IPS-NIHi7 (cell line): ENCODE measurements around the gene CNDP2.
A peak's percentile ranks its signal among the peaks of the same experiment; 100 is the strongest.

Experiments
- DNase-seq: peaks from one replicate; pipeline ENCODE4 v3.0.0; 2012; ENCODE audit warnings: mixed read lengths; ENCODE audit errors: extremely low spot score

CNDP2 gene

DNA sequence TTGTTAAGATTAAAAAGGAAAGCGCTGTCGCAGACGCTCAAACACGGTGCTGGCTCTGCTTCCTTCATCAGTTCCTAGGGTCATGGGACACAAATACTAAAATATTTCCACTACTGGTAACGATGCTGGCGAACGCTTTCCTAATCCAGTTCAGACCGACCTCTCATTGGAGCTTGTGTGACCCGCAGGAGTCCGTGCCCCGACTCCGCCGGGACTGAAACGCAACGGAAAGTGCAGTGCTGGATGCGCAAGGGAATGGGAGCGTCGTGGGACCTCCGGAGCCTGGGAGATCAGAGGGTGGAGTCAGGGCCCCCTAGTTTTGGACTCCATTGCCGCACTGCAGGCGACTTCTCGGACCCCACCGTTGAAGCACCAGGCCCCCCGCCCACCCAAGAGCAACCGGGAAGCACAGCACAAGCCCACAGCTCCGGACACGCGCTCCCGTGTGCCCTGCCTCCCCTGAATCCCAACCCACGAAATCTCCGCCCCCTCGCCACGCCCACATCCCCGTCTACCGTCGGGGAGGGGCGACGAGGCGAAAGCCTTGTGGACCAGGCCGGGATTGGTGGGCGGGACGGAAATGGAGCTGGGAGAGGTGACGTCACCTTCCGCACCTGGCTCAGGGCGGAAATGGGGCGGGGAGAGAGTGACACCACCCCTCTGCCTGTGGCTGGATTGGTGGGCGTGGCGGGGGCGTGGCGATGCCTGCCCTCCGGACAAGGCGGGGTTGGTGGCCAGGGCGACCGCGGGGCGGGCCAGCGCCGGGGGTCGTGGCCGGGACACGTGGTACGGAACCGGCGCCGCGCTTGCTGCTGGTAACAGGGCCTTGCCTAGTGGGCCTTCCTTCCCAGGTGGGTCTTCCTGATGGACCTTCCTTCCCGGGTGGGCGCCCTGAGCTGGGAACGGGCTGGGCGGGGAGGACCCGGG is at the start of gene CNDP2:
CNDP2 (plus strand) TSS at position 783 of the 927 bp plus-strand sequence. CDS start 3,611 bp downstream, outside the sequence.
- peak; percentile 97 for DNase-seq

DNA sequence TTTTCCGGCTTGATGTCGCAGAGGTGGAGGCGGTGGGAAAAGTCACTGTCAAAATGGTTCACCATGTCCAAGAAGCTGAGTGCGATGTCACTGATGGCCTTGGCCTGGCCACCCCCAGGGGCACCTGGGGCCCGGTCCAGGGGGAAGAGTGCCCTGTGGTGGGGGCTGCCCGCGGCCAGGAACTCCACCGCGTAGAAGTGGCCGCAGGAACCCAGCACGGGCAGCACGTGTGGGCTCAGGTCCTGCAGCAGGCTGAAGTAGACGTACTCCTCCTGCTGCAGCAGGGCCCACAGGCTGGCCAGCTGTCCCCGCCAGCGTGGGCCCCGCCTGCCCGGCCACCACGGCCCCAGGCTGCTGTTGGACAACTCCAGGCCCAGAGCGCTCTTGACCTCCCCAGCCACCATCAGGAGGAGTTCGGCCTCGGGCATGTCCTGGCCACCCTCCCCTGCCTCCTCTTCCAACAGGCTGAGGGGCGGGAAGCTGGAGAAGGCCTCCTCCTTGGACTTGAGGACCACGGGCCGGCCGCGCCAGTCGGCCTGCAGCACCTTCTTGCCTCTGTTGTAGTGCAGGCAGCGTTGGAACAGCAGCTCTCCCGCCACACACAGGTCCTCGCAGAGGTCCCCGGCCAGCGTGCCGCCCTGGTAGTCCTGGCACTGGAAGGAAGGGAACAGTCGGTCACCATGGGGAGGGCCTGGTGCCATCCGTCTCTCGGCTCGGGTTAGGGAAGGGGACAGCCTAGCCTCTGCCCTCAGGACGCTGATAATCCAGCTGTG is 49.3 kb upstream of the CNDP2 start:
- no peak for DNase-seq

- DNase-seq, result no peak
Measured at GRCh38 chr18:74447404-74448152, 48.6 kb upstream of the CNDP2 start.

DNA sequence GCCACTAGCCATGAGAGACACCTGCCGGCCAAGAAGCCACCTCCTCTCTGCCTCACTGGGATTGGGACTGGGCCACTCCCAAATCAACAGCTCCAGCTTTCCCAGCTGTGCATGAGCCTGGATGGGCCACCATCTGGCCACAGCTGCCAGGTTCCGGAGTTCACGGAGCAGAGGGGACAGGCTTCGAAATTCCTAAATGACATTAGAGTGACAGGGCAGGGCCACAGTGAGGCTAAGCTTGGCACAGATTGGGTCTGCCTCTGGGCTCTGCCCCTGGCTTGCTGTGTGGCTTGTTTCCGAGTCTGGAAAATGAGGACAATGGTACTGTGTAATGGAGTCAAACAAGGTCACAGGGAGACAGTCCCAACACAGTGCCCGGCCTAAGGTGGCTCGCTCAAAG is 45.5 kb upstream of the CNDP2 start:
- DNase-seq, result no peak

DNA sequence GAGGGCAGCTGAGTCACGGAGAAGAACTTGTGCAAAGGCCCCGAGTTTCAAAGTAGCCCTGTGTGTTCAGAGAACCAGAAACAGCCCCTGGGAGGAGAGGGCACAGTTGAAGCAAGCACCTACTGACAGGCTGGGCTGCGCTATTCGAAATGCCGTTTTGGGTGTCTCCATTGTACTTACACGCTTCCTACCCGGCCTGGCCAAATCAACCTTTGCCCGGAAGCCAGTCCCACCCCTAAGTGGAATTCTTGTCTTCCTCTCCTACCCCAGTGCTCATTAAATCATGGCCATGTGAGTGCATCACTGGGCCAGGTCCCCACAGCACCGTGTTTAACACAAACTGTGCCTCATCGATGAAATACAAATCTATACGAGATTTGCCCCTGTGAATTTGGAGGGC is 45.0 kb upstream of the CNDP2 start:
- DNase-seq, result no peak

DNA sequence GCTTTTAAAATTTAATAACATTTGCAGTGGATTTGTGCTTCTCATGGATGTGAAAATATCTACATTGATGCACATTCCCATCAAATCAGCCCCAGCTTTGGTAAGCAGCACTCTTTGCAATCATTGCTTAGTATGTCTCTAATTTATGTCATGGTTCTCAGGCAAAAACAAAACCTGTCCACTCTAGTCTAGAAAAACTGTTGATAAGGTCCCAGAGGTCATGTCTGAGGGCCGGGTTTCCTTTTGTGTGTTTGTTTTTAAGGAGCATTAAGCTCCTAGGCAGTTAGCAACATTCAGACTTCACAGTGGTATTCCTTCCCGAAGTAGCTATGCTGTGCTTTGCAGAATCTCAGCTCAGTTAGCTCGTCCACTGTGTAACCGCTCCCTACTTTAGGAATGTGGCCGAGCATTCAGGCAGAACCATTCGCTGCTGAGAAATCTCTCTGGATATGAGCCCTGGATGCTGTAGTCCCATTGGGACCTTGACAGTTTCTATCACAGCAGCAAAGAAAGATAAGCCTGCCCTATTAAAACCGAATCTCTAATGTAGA is 43.1 kb upstream of the CNDP2 start:
- no peak for DNase-seq

DNA sequence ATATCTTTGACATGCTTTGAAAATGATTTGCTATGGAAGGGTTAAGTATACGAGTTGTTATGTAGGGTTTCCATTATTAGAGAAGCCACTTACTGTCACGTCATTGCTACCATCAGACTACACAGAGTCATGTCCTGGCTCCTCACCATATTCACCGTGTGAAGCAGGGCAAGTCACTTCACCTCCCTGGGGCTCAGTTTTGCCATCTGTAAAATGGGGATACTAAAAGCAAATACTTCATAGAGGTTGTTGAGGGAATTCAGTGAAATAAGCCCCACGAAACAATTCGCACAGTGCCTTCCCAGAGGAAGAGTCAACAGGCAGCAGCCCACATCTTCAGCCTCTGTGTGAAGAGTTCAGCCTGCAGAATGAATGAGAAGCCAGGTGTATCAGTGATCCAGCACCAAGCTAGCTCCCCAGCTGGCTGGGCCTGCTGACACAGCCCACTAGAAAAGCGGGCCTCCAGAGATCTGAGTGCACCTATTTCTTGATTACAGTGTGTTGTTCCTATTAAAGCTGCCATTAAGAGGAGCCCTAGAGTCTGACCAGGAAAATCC is 42.4 kb upstream of the CNDP2 start:
- DNase-seq, result no peak

DNA sequence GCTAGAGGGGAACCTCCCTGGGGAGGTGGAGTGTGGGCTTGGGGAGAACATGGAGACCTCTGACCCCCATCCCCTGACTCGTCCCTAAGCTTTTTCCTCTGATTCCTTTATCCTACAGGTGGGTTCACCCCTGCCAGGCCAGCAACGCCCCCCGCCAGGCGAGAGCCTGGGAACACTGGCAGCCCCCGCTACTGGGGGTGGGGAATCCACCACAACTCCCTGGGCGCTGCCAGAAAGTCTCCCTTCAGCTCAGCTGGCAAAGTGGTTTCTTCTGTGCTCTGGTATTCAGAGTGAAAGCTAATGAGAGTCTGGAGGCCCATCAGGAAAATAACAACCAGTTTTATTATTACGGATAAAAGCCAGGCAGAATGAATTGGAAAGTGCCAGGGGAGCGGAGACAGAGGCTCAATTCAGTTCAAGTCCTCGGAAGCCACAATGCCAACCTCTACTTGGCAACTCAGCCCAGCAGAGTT is 41.8 kb upstream of the CNDP2 start:
- no peak for DNase-seq

- DNase-seq, result no peak
Measured at GRCh38 chr18:74455386-74455785, 40.8 kb upstream of the CNDP2 start.

GRCh38 chr18:74456017-74456348 is 40.2 kb upstream of the CNDP2 start:
- no peak for DNase-seq

- DNase-seq, result peak; percentile 37
Measured at GRCh38 chr18:74456349-74457042, 39.7 kb upstream of the CNDP2 start.

DNA sequence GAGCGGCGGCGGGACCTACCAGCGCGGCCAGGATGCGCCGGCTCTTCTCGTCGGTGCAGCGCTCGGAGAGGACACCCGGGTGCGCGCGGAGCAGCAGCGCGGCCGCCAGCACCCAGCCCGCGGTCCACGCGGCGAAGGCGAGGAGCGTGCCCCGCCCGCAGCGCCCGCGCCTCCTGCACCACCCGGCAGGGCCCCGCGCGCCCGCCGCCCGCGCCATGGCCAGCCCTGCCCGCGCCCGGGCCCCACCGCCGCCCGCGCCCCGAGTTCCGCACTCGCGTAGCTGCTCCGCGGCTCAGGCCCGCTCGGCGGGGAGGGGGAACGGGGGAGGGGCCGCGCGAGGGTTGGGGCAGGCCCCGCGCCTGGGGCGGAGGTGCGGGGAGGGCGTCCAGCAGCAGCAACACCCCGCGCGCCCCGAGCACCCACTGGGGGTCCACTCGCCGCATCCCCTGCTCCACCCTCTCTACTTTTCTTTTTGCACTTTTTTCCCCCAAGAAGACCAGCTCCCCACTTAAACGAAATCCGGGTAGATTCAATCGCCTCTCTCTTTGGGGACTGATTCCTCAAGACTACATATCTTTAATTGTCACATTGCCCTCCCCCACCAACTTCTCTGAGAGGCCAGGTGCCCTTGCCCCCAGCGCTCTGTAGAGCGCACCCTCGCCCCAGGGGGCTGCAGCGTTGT is 39.0 kb upstream of the CNDP2 start, which contains the start of gene DIPK1C:
DIPK1C (minus strand) TSS at position 266 of the 682 bp plus-strand sequence; CDS start at position 217, 49 bp downstream.
- no peak for DNase-seq

GRCh38 chr18:74457725-74458421 is 38.3 kb upstream of the CNDP2 start:
- no peak for DNase-seq

DNA sequence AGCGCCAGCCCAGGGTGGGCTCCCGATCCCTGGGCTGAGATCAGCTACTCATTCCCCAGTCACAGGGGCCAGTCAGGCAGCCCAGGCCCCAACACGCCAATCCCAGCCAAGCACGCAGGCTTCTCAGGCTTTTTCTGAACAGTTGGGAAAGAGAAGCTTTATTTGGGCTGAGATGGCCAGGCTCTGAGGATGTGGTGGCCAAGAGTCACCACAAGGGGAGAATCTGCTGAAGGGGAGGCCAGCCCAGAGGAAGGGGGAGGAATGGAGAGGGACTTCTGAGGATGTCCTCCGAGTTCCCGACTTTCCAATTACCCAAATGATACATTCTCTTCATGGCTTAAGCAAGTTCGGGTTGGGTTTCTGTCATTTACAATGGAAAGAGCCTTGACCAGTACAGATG is 36.3 kb upstream of the CNDP2 start:
- peak; percentile 72 for DNase-seq

GRCh38 chr18:74460825-74461224 is 35.3 kb upstream of the CNDP2 start:
- no peak for DNase-seq

GRCh38 chr18:74463254-74463653 is 32.9 kb upstream of the CNDP2 start:
- no peak for DNase-seq

DNA sequence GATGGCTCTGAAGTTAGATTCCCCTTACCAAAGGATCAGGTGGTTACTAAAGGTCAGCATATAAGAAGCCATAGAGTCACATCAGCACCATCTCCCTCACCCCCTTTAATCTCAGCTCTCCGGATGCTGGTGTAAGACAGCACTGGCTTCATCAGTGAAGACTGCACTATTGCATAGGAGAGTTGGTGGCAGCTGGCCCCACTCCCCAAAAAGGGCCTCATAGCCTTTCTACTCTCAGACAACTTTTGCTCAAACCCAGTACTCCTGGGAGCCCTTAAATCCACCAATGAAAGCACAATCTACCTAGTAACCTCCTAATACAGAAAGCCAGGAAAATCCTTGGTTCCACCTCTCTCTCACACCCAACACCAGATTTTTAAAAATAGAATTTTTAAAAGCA is 32.2 kb upstream of the CNDP2 start:
- no peak for DNase-seq

- no peak for DNase-seq
Measured at GRCh38 chr18:74465775-74466174, 30.4 kb upstream of the CNDP2 start.

- no peak for DNase-seq
Measured at GRCh38 chr18:74468547-74469061, 27.6 kb upstream of the CNDP2 start.
